ENCODE data around the gene CMTM6.
"Not testable (repeated sequence)": the region's sequence is repeated elsewhere in the genome, so short reads cannot be mapped to it uniquely, and the experiment has no call there.

CMTM6 gene

DNA sequence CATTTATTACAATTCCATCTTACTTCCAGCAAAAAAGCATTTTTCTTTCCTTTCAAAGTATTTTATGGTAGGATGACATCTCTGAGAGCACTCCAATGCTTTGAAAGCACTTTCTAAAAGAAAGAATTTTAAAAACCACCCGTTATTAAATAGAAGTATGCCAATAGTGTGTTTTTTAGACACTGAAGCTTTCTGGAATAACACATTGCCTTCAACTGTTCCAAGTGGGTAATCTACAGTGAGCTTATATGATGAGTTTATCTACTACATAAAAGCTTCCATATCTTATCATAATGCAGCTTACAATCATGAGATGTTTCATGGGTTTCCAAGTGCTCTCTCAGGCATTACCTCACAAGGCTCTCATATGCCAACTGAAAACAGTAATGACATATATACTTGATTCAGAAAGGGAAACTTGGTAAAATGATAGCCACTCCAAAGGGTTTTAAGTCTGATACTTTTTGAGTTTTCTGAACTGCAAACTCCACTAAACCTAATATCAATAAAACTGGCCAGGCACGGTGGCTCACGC lies 14.1 kb downstream of the CMTM6 start:
- no peak overlapping the region for H3K9ac ChIP-seq (ENCODE audit: low read depth in 1 of 2, low read length in 2 of 2)
- no peaks in the 10 kb centered on the region for H3K9me3 ChIP-seq (ENCODE audit: control insufficient read depth in 2 of 2, low read length in 2 of 2)
- peaks cover 4 to 5% of the 10 kb centered on the region in 2 donors for H3K36me3 ChIP-seq (ENCODE audit: control insufficient read depth in 2 of 2, insufficient read depth in 2 of 2, low read length in 2 of 2)
- H3K4me1 ChIP-seq (ENCODE audit: control insufficient read depth in 2 of 2, insufficient read depth in 2 of 2, low read length in 2 of 2): peaks cover 0 to 3% of the 10 kb centered on the region in 2 donors
- H3K27me3 ChIP-seq (ENCODE audit: control insufficient read depth in 2 of 2, insufficient read depth in 2 of 2, low read length in 2 of 2): no peaks in the 10 kb centered on the region
- H3K27ac ChIP-seq (ENCODE audit: low read depth in 2 of 2, low read length in 2 of 2): no peak overlapping the region
- no peak overlapping the region for H3K4me3 ChIP-seq (ENCODE audit: low read length in 2 of 2)

DNA sequence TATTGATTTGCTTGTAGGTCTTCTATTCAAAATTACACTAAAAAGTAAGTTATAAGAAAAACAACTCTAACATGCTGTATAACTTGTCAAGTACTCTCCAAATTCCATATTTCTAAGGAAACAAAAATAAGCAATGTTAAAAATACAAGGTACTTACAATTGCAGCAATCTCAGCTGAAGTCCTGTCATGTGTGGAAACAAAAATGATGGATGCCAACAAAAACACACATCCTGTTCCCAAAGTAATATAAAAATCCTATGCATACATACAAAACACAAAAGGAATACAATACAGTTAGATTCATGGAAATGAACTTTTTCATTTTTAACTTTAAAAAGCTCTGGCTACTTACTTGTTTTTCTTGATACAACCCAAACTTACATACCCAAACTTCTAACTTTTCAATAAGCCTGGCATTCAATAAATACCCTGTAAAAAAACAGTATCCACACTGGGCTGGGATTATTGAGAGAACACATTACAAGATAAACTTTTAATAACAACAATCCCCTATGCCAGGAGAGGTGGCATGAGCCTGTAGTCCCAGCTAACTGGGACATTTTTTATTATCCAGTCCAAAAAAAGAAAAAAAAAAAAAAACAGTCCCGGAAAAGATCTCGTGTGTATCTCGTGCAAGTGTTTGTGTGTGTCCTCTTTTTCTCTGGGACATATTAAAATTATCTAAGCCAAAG lies 14.7 kb downstream of the CMTM6 start:
- peaks cover 0 to 1% of the 10 kb centered on the region in 2 donors for H3K4me1 ChIP-seq (ENCODE audit: control insufficient read depth in 2 of 2, insufficient read depth in 2 of 2, low read length in 2 of 2)
- no peak overlapping the region for H3K9ac ChIP-seq (ENCODE audit: low read depth in 1 of 2, low read length in 2 of 2)
- H3K27ac ChIP-seq (ENCODE audit: low read depth in 2 of 2, low read length in 2 of 2): no peak overlapping the region
- H3K9me3 ChIP-seq (ENCODE audit: control insufficient read depth in 2 of 2, low read length in 2 of 2): no peaks in the 10 kb centered on the region
- H3K36me3 ChIP-seq (ENCODE audit: control insufficient read depth in 2 of 2, insufficient read depth in 2 of 2, low read length in 2 of 2): peaks cover 4 to 5% of the 10 kb centered on the region in 2 donors
- no peak overlapping the region for H3K4me3 ChIP-seq (ENCODE audit: low read length in 2 of 2)
- H3K27me3 ChIP-seq (ENCODE audit: control insufficient read depth in 2 of 2, insufficient read depth in 2 of 2, low read length in 2 of 2): no peaks in the 10 kb centered on the region

DNA sequence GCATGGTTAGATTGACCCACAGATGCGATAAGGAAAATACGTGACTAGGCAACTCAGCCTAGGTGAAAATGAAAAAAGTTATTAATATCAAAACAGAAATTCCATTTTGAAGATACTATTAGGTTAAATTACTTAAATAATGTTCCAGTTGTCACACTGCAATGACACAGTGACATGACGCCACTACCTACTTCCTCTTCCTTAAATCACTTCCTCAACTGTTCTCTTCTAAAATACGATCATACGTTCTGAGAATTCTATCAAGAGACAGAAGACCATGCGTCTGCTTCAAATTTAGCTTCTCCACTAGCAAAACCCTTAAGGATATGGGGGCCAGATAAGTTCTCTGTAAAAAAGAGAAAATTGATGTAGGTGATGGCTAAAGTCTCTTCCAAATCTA lies 18.2 kb downstream of the CMTM6 start:
- no peaks in the 10 kb centered on the region for H3K27me3 ChIP-seq (ENCODE audit: control insufficient read depth in 2 of 2, insufficient read depth in 2 of 2, low read length in 2 of 2)
- no peak overlapping the region for H3K27ac ChIP-seq (ENCODE audit: low read depth in 2 of 2, low read length in 2 of 2)
- no peak overlapping the region for H3K4me3 ChIP-seq (ENCODE audit: low read length in 2 of 2)
- no peak overlapping the region for H3K9ac ChIP-seq (ENCODE audit: low read depth in 1 of 2, low read length in 2 of 2)
- no peaks in the 10 kb centered on the region for H3K9me3 ChIP-seq (ENCODE audit: control insufficient read depth in 2 of 2, low read length in 2 of 2)
- H3K36me3 ChIP-seq (ENCODE audit: control insufficient read depth in 2 of 2, insufficient read depth in 2 of 2, low read length in 2 of 2): peaks cover 0 to 5% of the 10 kb centered on the region in 2 donors
- H3K4me1 ChIP-seq (ENCODE audit: control insufficient read depth in 2 of 2, insufficient read depth in 2 of 2, low read length in 2 of 2): no peaks in the 10 kb centered on the region

DNA sequence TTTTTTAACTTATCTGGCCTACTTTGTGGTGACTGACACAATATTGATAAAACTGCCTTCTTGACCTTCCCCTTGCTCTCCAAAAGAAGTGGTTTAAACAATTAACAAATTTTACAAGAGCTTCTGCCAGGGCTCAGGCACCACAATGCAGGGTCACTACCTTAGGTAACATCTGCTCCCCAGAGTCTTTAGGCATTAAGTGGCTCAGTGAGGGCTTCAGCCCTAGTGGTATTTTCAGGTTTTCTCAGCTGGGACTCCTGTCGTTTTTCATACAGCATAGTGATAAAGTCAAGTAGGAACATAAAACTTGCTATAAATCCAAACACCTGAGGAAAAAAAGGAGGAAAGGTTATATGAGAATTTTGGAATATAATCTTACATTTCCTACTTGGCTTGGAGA lies 18.9 kb downstream of the CMTM6 start:
- Histone ChIP-seq H3K27ac (ENCODE audit: low read depth in 2 of 2, low read length in 2 of 2) (no peak overlapping the region), H3K9ac (ENCODE audit: low read depth in 1 of 2, low read length in 2 of 2) (no peak overlapping the region), H3K4me3 (ENCODE audit: low read length in 2 of 2) (no peak overlapping the region), H3K36me3 (ENCODE audit: control insufficient read depth in 2 of 2, insufficient read depth in 2 of 2, low read length in 2 of 2) (peaks cover 0 to 7% of the 10 kb centered on the region in 2 donors), H3K4me1 (ENCODE audit: control insufficient read depth in 2 of 2, insufficient read depth in 2 of 2, low read length in 2 of 2) (no peaks in the 10 kb centered on the region), H3K27me3 (ENCODE audit: control insufficient read depth in 2 of 2, insufficient read depth in 2 of 2, low read length in 2 of 2) (no peaks in the 10 kb centered on the region), H3K9me3 (ENCODE audit: control insufficient read depth in 2 of 2, low read length in 2 of 2) (no peaks in the 10 kb centered on the region)

DNA sequence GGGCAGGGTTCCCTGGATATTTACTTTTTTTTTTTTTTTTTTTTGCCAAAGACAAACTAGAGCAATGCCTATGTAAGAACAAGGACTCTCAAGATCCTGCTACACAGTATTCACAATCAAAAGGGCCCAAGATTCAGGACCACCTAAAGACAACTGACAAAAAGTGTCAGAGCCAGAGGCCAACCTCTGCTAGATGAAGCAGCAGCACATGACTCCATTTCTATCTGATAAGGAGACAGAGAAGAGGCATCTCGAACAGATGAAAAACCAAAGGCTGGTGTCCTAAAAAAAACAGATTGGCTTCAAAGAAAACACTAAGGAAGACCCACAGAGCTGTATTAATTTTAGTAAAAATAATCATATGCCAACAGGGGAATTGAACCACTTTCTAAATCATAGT lies 20.0 kb downstream of the CMTM6 start:
- no peak overlapping the region for H3K9ac ChIP-seq (ENCODE audit: low read depth in 1 of 2, low read length in 2 of 2)
- H3K36me3 ChIP-seq (ENCODE audit: control insufficient read depth in 2 of 2, insufficient read depth in 2 of 2, low read length in 2 of 2): peaks cover 0 to 7% of the 10 kb centered on the region in 2 donors
- H3K4me1 ChIP-seq (ENCODE audit: control insufficient read depth in 2 of 2, insufficient read depth in 2 of 2, low read length in 2 of 2): no peaks in the 10 kb centered on the region
- no peaks in the 10 kb centered on the region for H3K27me3 ChIP-seq (ENCODE audit: control insufficient read depth in 2 of 2, insufficient read depth in 2 of 2, low read length in 2 of 2)
- H3K4me3 ChIP-seq (ENCODE audit: low read length in 2 of 2): no peak overlapping the region
- no peaks in the 10 kb centered on the region for H3K9me3 ChIP-seq (ENCODE audit: control insufficient read depth in 2 of 2, low read length in 2 of 2)
- no peak overlapping the region for H3K27ac ChIP-seq (ENCODE audit: low read depth in 2 of 2, low read length in 2 of 2)

DNA sequence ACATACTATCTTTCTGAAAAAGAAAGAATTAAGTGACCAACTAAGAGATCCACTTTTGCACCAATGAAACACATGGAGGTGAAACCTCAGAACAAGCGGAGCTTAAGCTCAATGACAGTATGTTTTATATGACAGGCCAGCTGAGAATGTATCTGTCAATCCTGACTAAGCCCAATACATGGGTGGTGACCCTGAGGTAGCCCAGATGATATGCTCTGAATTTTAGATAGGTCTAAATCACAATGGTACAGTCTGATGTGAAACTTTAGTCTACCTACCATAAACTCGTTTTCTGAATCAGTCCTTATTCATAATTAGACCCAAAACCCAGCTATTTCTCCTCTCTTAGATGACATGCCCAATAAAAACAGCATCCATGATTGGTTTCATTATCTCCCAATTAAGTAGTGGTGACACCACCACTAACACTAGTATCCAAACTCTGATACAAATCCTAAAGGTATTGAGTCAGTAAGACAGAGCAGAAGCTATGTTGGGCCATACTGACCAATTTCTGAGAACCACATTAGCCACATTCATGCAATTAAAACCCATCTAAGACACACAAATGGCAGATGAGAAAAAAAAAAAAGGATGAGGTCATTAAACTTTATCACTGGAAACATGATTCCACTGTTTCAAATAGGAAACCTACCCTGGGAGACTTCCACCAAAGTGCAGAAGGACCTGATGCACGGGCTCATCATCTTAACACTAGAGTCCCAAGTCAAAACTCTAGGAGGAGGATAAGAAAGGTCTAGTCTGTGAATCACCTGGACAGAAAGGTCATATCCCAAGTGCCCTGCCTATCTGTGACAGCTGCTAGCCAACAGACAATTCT lies 20.6 kb downstream of the CMTM6 start:
- no peaks in the 10 kb centered on the region for H3K27me3 ChIP-seq (ENCODE audit: control insufficient read depth in 2 of 2, insufficient read depth in 2 of 2, low read length in 2 of 2)
- peaks cover 0 to 7% of the 10 kb centered on the region in 2 donors for H3K36me3 ChIP-seq (ENCODE audit: control insufficient read depth in 2 of 2, insufficient read depth in 2 of 2, low read length in 2 of 2)
- no peak overlapping the region for H3K4me3 ChIP-seq (ENCODE audit: low read length in 2 of 2)
- H3K27ac ChIP-seq (ENCODE audit: low read depth in 2 of 2, low read length in 2 of 2): no peak overlapping the region
- H3K9me3 ChIP-seq (ENCODE audit: control insufficient read depth in 2 of 2, low read length in 2 of 2): no peaks in the 10 kb centered on the region
- H3K9ac ChIP-seq (ENCODE audit: low read depth in 1 of 2, low read length in 2 of 2): no peak overlapping the region
- H3K4me1 ChIP-seq (ENCODE audit: control insufficient read depth in 2 of 2, insufficient read depth in 2 of 2, low read length in 2 of 2): no peaks in the 10 kb centered on the region

DNA sequence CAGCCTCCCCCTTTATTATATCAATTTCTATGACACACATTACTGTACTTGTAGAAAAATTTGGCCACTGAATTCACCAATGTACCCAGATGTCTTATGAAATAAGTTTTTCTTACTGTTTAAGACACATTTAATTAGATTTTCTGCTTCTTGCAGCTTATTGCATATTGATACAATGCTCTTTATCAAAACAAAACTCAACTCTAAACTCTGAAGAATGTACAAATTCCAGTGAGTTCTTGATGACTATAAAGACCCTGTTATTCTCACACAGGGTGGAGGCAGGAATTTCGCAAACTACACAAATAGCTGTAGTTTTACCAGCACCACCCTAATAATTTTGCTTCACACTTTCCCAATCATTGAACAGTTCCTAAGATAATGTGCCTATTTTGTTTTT lies 22.0 kb downstream of the CMTM6 start:
- peaks cover 0 to 2% of the 10 kb centered on the region in 2 donors for H3K36me3 ChIP-seq (ENCODE audit: control insufficient read depth in 2 of 2, insufficient read depth in 2 of 2, low read length in 2 of 2)
- H3K4me3 ChIP-seq (ENCODE audit: low read length in 2 of 2): no peak overlapping the region
- no peaks in the 10 kb centered on the region for H3K4me1 ChIP-seq (ENCODE audit: control insufficient read depth in 2 of 2, insufficient read depth in 2 of 2, low read length in 2 of 2)
- H3K27ac ChIP-seq (ENCODE audit: low read depth in 2 of 2, low read length in 2 of 2): no peak overlapping the region
- H3K9ac ChIP-seq (ENCODE audit: low read depth in 1 of 2, low read length in 2 of 2): no peak overlapping the region
- no peaks in the 10 kb centered on the region for H3K27me3 ChIP-seq (ENCODE audit: control insufficient read depth in 2 of 2, insufficient read depth in 2 of 2, low read length in 2 of 2)
- no peaks in the 10 kb centered on the region for H3K9me3 ChIP-seq (ENCODE audit: control insufficient read depth in 2 of 2, low read length in 2 of 2)

DNA sequence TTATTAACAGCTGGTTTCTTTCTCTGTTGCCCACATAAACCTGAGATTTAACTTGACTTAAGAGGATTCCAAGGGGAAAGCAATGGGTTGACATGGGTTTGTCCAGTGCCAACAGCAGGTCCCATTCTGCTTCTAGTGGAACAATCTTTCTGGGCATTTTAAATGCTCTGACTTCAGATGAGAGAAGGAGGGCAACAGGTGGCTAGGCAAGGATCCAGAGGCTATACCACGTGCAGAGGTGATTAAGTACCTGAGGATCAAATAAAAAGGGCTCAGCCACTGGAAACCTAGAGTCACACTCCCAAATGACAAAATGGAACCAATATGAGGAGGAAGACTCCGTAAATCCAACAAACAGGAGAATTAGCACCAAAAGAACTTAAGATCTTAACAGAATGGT lies 28.5 kb downstream of the CMTM6 start:
- Histone ChIP-seq H3K27ac (ENCODE audit: low read depth in 2 of 2, low read length in 2 of 2) (no peak overlapping the region), H3K4me1 (ENCODE audit: control insufficient read depth in 2 of 2, insufficient read depth in 2 of 2, low read length in 2 of 2) (no peaks in the 10 kb centered on the region), H3K27me3 (ENCODE audit: control insufficient read depth in 2 of 2, insufficient read depth in 2 of 2, low read length in 2 of 2) (no peaks in the 10 kb centered on the region), H3K9ac (ENCODE audit: low read depth in 1 of 2, low read length in 2 of 2) (no peak overlapping the region), H3K4me3 (ENCODE audit: low read length in 2 of 2) (no peak overlapping the region), H3K9me3 (ENCODE audit: control insufficient read depth in 2 of 2, low read length in 2 of 2) (no peaks in the 10 kb centered on the region), H3K36me3 (ENCODE audit: control insufficient read depth in 2 of 2, insufficient read depth in 2 of 2, low read length in 2 of 2) (peaks cover 0 to 2% of the 10 kb centered on the region in 2 donors)

DNA sequence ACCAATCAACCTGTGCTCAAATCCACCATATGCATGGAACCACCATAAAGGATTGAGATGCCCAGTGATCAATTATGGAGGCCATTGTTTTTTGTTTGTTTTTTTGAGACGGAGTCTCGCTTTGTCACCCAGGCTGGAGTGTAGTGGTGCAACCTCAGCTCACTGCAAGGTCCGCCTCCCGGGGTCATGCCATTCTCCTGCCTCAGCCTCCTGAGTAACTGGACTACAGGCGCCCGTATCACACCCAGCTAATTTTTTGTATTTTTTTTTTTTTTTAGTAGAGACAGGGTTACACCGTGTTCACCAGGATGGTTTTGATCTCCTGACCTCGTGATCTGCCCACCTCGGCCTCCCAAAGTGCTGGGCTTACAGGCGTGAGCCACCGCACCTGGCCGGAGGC lies 30.5 kb downstream of the CMTM6 start:
- H3K9me3 ChIP-seq (ENCODE audit: control insufficient read depth in 2 of 2, low read length in 2 of 2); H3K9ac ChIP-seq (ENCODE audit: low read depth in 1 of 2, low read length in 2 of 2); H3K27ac ChIP-seq (ENCODE audit: low read depth in 2 of 2, low read length in 2 of 2); H3K4me3 ChIP-seq (ENCODE audit: low read length in 2 of 2); H3K36me3 ChIP-seq (ENCODE audit: control insufficient read depth in 2 of 2, insufficient read depth in 2 of 2, low read length in 2 of 2); H3K4me1 ChIP-seq (ENCODE audit: control insufficient read depth in 2 of 2, insufficient read depth in 2 of 2, low read length in 2 of 2); H3K27me3 ChIP-seq (ENCODE audit: control insufficient read depth in 2 of 2, insufficient read depth in 2 of 2, low read length in 2 of 2): not testable (repeated sequence)

DNA sequence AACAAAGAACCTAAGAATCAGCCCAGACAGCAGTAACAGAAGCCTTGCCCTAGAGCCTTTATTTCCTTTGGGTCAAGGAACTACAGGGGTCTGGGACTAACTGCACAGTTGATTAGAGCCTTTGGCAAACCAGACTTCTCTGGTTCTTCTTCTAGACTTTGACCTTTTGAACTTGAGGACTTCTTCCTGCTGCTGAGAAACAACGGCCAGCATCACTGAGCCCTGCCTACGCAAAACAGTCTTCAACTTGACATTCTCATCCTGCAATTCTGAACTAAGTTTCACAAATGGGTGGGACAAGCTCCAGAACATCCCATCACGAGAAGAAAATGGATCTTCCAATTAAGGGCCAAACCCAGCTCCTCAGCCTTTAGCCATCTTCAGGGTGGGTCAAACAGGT lies 31.4 kb downstream of the CMTM6 start:
- H3K36me3 ChIP-seq (ENCODE audit: control insufficient read depth in 2 of 2, insufficient read depth in 2 of 2, low read length in 2 of 2): no peaks in the 10 kb centered on the region
- H3K27ac ChIP-seq (ENCODE audit: low read depth in 2 of 2, low read length in 2 of 2): no peak overlapping the region
- H3K4me1 ChIP-seq (ENCODE audit: control insufficient read depth in 2 of 2, insufficient read depth in 2 of 2, low read length in 2 of 2): no peaks in the 10 kb centered on the region
- H3K9ac ChIP-seq (ENCODE audit: low read depth in 1 of 2, low read length in 2 of 2): no peak overlapping the region
- no peaks in the 10 kb centered on the region for H3K9me3 ChIP-seq (ENCODE audit: control insufficient read depth in 2 of 2, low read length in 2 of 2)
- H3K27me3 ChIP-seq (ENCODE audit: control insufficient read depth in 2 of 2, insufficient read depth in 2 of 2, low read length in 2 of 2): no peaks in the 10 kb centered on the region
- no peak overlapping the region for H3K4me3 ChIP-seq (ENCODE audit: low read length in 2 of 2)
